K562 (cell line): ENCODE data around the gene ZNF48. TPM values are rescaled to one million over a fixed set of nuclear protein-coding genes. Genes with fewer than 3 reads are reported as not detected.

Experiments used
- CHD4 ChIP-seq: fragments of 200-600 bp; sonication (generic); IDR thresholded peaks from 3 replicates; pipeline ENCODE4 v1.6.1; 2012; ENCODE audit warnings: low read depth, mild to moderate bottlenecking, mixed read lengths, low read length, inconsistent platforms; ENCODE audit not compliant: insufficient read depth, insufficient replicate concordance, poor library complexity, severe bottlenecking
- FOXJ3 ChIP-seq: sonication (generic); formaldehyde crosslinking; IDR thresholded peaks from 2 replicates; pipeline ENCODE4 v1.4.0; 2020; ENCODE audit warnings: mild to moderate bottlenecking, missing genetic modification reagents
- FOXK2 ChIP-seq, 2 experiments: fragments of 450-650 bp; IDR thresholded peaks in 1 of 2; conservative IDR thresholded peaks in 1 of 2; 2 replicates each; pipeline ENCODE4 v1.6.1; 2016; ENCODE audit warnings: low read depth in 2 of 2, mild to moderate bottlenecking in 1 of 2
- FOXP4 ChIP-seq: sonication (generic); formaldehyde crosslinking; IDR thresholded peaks from 2 replicates; pipeline ENCODE4 v1.8.0; 2022; ENCODE audit warnings: mild to moderate bottlenecking, missing genetic modification reagents, borderline replicate concordance
- HDAC2 ChIP-seq: fragments of 450-650 bp; IDR thresholded peaks from 2 replicates; pipeline ENCODE4 v1.6.1; 2016; ENCODE audit warnings: mild to moderate bottlenecking
- HES1 ChIP-seq: fragments of 450-650 bp; IDR thresholded peaks from 2 replicates; pipeline ENCODE4 v1.6.1; 2016; ENCODE audit warnings: low read depth, mild to moderate bottlenecking, moderate library complexity
- HLTF ChIP-seq: fragments of 450-650 bp; IDR thresholded peaks from 2 replicates; pipeline ENCODE4 v1.6.1; 2016
- HNRNPH1 ChIP-seq: fragments of 200-400 bp; formaldehyde crosslinking; optimal IDR thresholded peaks from 2 replicates; pipeline ENCODE3; 2017; ENCODE audit warnings: low read depth, mild to moderate bottlenecking, low read length, moderate library complexity
- RBM25 ChIP-seq: fragments of 200-400 bp; formaldehyde crosslinking; IDR thresholded peaks from 2 replicates; pipeline ENCODE4 v1.6.1; 2018; ENCODE audit warnings: low read length, low read depth, moderate library complexity; ENCODE audit not compliant: severe bottlenecking
- SREBF2 ChIP-seq: sonication (generic); formaldehyde crosslinking; IDR thresholded peaks from 2 replicates; pipeline ENCODE4 v1.4.0; 2020; ENCODE audit warnings: mild to moderate bottlenecking, missing genetic modification reagents
- STAT6 ChIP-seq: sonication (generic); formaldehyde crosslinking; IDR thresholded peaks from 2 replicates; pipeline ENCODE4 v1.8.1; 2023; ENCODE audit warnings: mild to moderate bottlenecking, missing genetic modification reagents
- TGIF2 ChIP-seq: sonication (generic); formaldehyde crosslinking; IDR thresholded peaks from 2 replicates; pipeline ENCODE4 v1.8.1; 2022; ENCODE audit warnings: mild to moderate bottlenecking, missing genetic modification reagents, moderate library complexity
- ZNF316 ChIP-seq: fragments of 450-650 bp; IDR thresholded peaks from 2 replicates; pipeline ENCODE4 v1.6.1; 2016
- ZNF609 ChIP-seq: sonication (generic); formaldehyde crosslinking; IDR thresholded peaks from 2 replicates; pipeline ENCODE4 v1.8.1; 2023; ENCODE audit warnings: missing genetic modification reagents, mild to moderate bottlenecking, borderline replicate concordance
- ZNF668 ChIP-seq: fragments of 250-450 bp; sonication (Bioruptor Pico); IDR thresholded peaks from 2 replicates; pipeline ENCODE4 v1.8.0; 2022; ENCODE audit warnings: mild to moderate bottlenecking, inconsistent platforms
- polyA plus RNA-seq, 8 experiments: library from polyadenylated mRNA; depleted of rRNA in 4 of 8; stranded (reverse) in 5 of 8; unstranded in 3 of 8; fragments of >200 nt; fragmentation: Nextera tagmentation in 2 of 8; fragmentation: Illumina TruSeq in 1 of 8; extraction: Ambion mirVana in 2 of 8; extraction: Trizol in 1 of 8; gene quantifications; 2 replicates each; pipeline versions ENCODE4 v1.2.1 to v1.2.3, GENCODE V29; 2011 to 2014; ENCODE audit warnings: inconsistent platforms in 1 of 8, missing spikeins in 1 of 8
- total RNA-seq, 7 experiments: library from RNA; depleted of rRNA in 6 of 7; stranded (reverse); fragments of >200 nt in 6 of 7; fragmentation: Illumina TruSeq in 2 of 7; extraction: Trizol in 2 of 7; gene quantifications; 2 replicates each; pipeline versions ENCODE4 v1.2.1 to v1.2.3, GENCODE V29; 2011 to 2021; ENCODE audit warnings: low replicate concordance in 1 of 7

ZNF48 gene
- total and polyA plus RNA-seq, 9 of the 15 experiments (the other 6 are each of a cell fraction or from before 2014, with no cell fraction given) = 0.38 to 11.6 (median 4.7) TPM

GRCh38 chr16:30355144-30355953 is 39.9 kb upstream of the ZNF48 start, which contains the start of gene CD2BP2 (continued):
- TF ChIP-seq ZNF609 (no peak), ZNF316 (no peak), FOXJ3 (CRISPR knock-in tag) (no peak), CHD4 (peak; percentile 27), HLTF (no peak; the same call in 1 of the 2 replicates), FOXK2 (conservative IDR thresholded peaks at IDR 0.05 in 1 of 2, IDR thresholded peaks at IDR 0.05 in 1 of 2; ENCODE audit: low read depth in 2 of 2) (peak in 1 of 2 experiments; percentile 77; a peak in 2 of 4 replicates), HES1 (no peak), FOXP4 (CRISPR knock-in tag) (0 out of 2 replicates have a peak, but pooled peaks have one; percentile 29), HNRNPH1 (no peak), ZNF668 (CRISPR knock-in tag) (no peak), RBM25 (no peak), STAT6 (CRISPR knock-in tag) (no peak), TGIF2 (CRISPR knock-in tag) (no peak), SREBF2 (CRISPR knock-in tag) (0 out of 2 replicates have a peak, but pooled peaks have one; percentile 27), HDAC2 (peak; percentile 89)
